HCT116 (cell line): ENCODE measurements around the gene ANKRD44. TPM values are rescaled to one million over a fixed set of nuclear protein-coding genes. Genes with fewer than 3 reads are reported as not detected.

Source experiments
- ATAC-seq: fragments of 200-7000 bp; cut with Tn5 transposase; 2 replicates; pipeline ENCODE4 v1.9.1; 2020; ENCODE audit warnings: mild to moderate bottlenecking, moderate library complexity
- BruUV-seq: library from RNA; stranded (reverse); fragments of 400-500 nt; replicated peaks from 2 replicates; lab custom pipeline; 2021; lab: Mats Ljungman, UMichigan
- CTCF ChIA-PET: fragments of 300-600 bp; sonication (Branson Sonifier 250); formaldehyde crosslinking; loops from one replicate; lab custom pipeline; 2021; ENCODE audit warnings: antibody characterized with exemption; lab: Charles Lee
- POLR2A ChIA-PET: fragments of 300-600, 350-600 bp; sonication (Branson Sonifier 250); formaldehyde crosslinking; loops from one replicate; lab custom pipeline; 2021; ENCODE audit warnings: antibody characterized with exemption; lab: Charles Lee
- RAD21 ChIA-PET, 2 experiments: fragments of 300-600 bp; sonication (Branson Sonifier 250); formaldehyde crosslinking; loops; one replicate each; lab custom pipeline; 2023; ENCODE audit warnings: low total read pairs in 2 of 2; ENCODE audit not compliant: uncharacterized antibody in 2 of 2, unreplicated experiment in 2 of 2, low non-redundant PET in 1 of 2; lab: Charles Lee
- DNase-seq: peaks from one replicate; pipeline ENCODE4 v3.0.0-alpha.2; 2010; ENCODE audit warnings: low read depth, low spot score
- H2AFZ ChIP-seq: fragments of 200-600 bp; shearing (Covaris generic), sonication (generic); 2 replicates; pipeline ENCODE4 v1.6.1; 2017; ENCODE audit warnings: low read depth, mixed run types, mixed read lengths, antibody characterized with exemption, low read length; ENCODE audit not compliant: poor library complexity, severe bottlenecking
- H3K27ac ChIP-seq: 2 replicates; pipeline ENCODE4 v1.5.1; 2012; ENCODE audit warnings: low read depth, low read length
- H3K27me3 ChIP-seq: fragments of 200-600 bp; sonication (generic); 2 replicates; pipeline ENCODE4 v1.6.1; 2016; ENCODE audit warnings: mixed run types, low read length, mixed read lengths; ENCODE audit not compliant: insufficient read depth
- H3K36me3 ChIP-seq, 2 experiments: fragments of 200-500 bp in 1 of 2; fragments of 200-600 bp in 1 of 2; sonication (Bioruptor generic) in 1 of 2; sonication (generic) in 1 of 2; 2 replicates each; pipeline versions ENCODE4 v1.5.1 to v1.6.1; 2014 to 2016; ENCODE audit warnings: low read length in 2 of 2, inconsistent platforms in 1 of 2, mixed read lengths in 1 of 2, mixed run types in 1 of 2; ENCODE audit not compliant: insufficient read depth in 2 of 2, control insufficient read depth in 1 of 2
- H3K4me1 ChIP-seq, 2 experiments: fragments of 200-600 bp in 1 of 2; sonication (generic) in 1 of 2; 2 replicates each; pipeline versions ENCODE4 v1.5.1 to v1.6.1; 2012 to 2017; ENCODE audit warnings: low read length in 2 of 2, inconsistent platforms in 1 of 2, mild to moderate bottlenecking in 1 of 2, mixed read lengths in 1 of 2, mixed run types in 1 of 2, moderate library complexity in 1 of 2; ENCODE audit not compliant: insufficient read depth in 2 of 2, control insufficient read depth in 1 of 2
- H3K4me2 ChIP-seq: fragments of 200-600 bp; sonication (generic); 2 replicates; pipeline ENCODE4 v1.6.1; 2017; ENCODE audit warnings: mixed run types, low read length, mixed read lengths
- H3K4me3 ChIP-seq, 2 experiments: fragments of 200-600 bp in 1 of 2; sonication (generic) in 1 of 2; replicated peaks in 1 of 2; 2 replicates each; pipeline ENCODE4 v1.5.1; 2011 to 2016; ENCODE audit warnings: low read length in 2 of 2, control low read depth in 1 of 2, low read depth in 1 of 2, mild to moderate bottlenecking in 1 of 2, mixed read lengths in 1 of 2, mixed run types in 1 of 2
- H3K79me2 ChIP-seq: fragments of 200-600 bp; sonication (generic); 2 replicates; pipeline ENCODE4 v1.6.1; 2017; ENCODE audit warnings: mild to moderate bottlenecking, mixed run types, low read length, moderate library complexity, mixed read lengths; ENCODE audit not compliant: insufficient read depth
- H3K9ac ChIP-seq: fragments of 200-600 bp; sonication (generic); 2 replicates; pipeline ENCODE4 v1.6.1; 2016; ENCODE audit warnings: low read length, mixed read lengths
- H3K9me2 ChIP-seq: fragments of 200-600 bp; sonication (generic), shearing (Covaris generic); 2 replicates; pipeline ENCODE4 v1.6.1; 2017; ENCODE audit warnings: mixed run types, mild to moderate bottlenecking, moderate library complexity; ENCODE audit not compliant: insufficient read depth
- H3K9me3 ChIP-seq, 2 experiments: fragments of 200-500 bp in 1 of 2; fragments of 200-600 bp in 1 of 2; sonication (Bioruptor generic) in 1 of 2; sonication (generic) in 1 of 2; 2 replicates each; pipeline ENCODE4 v1.6.1; 2014 to 2017; ENCODE audit warnings: low read length in 2 of 2, mixed read lengths in 2 of 2, inconsistent platforms in 1 of 2, low read depth in 1 of 2, mild to moderate bottlenecking in 1 of 2, mixed run types in 1 of 2, moderate library complexity in 1 of 2; ENCODE audit not compliant: control insufficient read depth in 1 of 2, insufficient read depth in 1 of 2
- H4K20me1 ChIP-seq: fragments of 200-600 bp; sonication (generic), shearing (Covaris generic); 2 replicates; pipeline ENCODE4 v1.6.1; 2017; ENCODE audit warnings: mixed run types, mild to moderate bottlenecking, moderate library complexity; ENCODE audit not compliant: insufficient read depth
- CBX3 ChIP-seq: IDR thresholded peaks from 2 replicates; pipeline ENCODE4 v1.6.1; 2012; ENCODE audit warnings: low read depth
- EGR1 ChIP-seq: IDR thresholded peaks from 2 replicates; pipeline ENCODE4 v1.6.1; 2012; ENCODE audit warnings: low read depth
- JUND ChIP-seq: IDR thresholded peaks from 2 replicates; pipeline ENCODE4 v1.6.1; 2012
- RAD21 ChIP-seq: IDR thresholded peaks from 2 replicates; pipeline ENCODE4 v1.6.1; 2012; ENCODE audit warnings: low read depth, mild to moderate bottlenecking
- REST ChIP-seq: IDR thresholded peaks from 2 replicates; pipeline ENCODE4 v1.6.1; 2012; ENCODE audit warnings: low read depth
- SRF ChIP-seq: IDR thresholded peaks from 2 replicates; pipeline ENCODE4 v1.6.1; 2012; ENCODE audit warnings: low read depth
- intact Hi-C: fragments of 100-400 bp; cut with micrococcal nuclease; formaldehyde crosslinking; loops from 2 replicates; pipeline ENCODE4 v1.10.0; 2022
- total RNA-seq: library from RNA; stranded (reverse); gene quantifications from one replicate; pipeline ENCODE4 v1.2.1, GENCODE V29; 2021; ENCODE audit not compliant: unreplicated experiment

The ANKRD44 gene
- total RNA-seq, 1 experiment from 2014 or later = 2.7 TPM

- ChIA-PET RAD21 (no interaction called here), POLR2A (no interaction called here), CTCF (no interaction called here)
- Histone ChIP-seq H3K9me2 (no peaks in the 10 kb centered on the region), H3K79me2 (no peaks in the 10 kb centered on the region), H3K9ac (no peak overlapping the region), H3K9me3 (no peaks in the 10 kb centered on the region), H3K36me3 (no peaks in the 10 kb centered on the region), H4K20me1 (no peaks in the 10 kb centered on the region), H3K27me3 (no peaks in the 10 kb centered on the region), H3K4me2 (no peak overlapping the region), H3K27ac (no peak overlapping the region), H2AFZ (no peak overlapping the region), H3K4me1 (no peaks in the 10 kb centered on the region), H3K4me3 (no peak overlapping the region)
- DNase-seq (no peak), ATAC-seq (no peak)
- intact Hi-C loops = no loop called here
- TF ChIP-seq SRF = no peak
- TF ChIP-seq CBX3 = no peak
- no TSS peak for BruUV-seq
These were observed 22.1 kb upstream of the ANKRD44 start for GRCh38 chr2:197332641-197333040.

- TF ChIP-seq RAD21 (no peak), JUND (no peak), REST (no peak), EGR1 (no peak)
- ChIA-PET POLR2A (no interaction called here), CTCF (no interaction called here), RAD21 (no interaction called here)
- no peaks in the 10 kb centered on the region for H3K79me2 ChIP-seq
- H3K9ac ChIP-seq = no peak overlapping the region
- no peaks in the 10 kb centered on the region for H3K27me3 ChIP-seq
- H3K27ac ChIP-seq = no peak overlapping the region
- no peaks in the 10 kb centered on the region for H3K36me3 ChIP-seq
- H3K4me1 ChIP-seq = no peaks in the 10 kb centered on the region
- ATAC-seq (no peak), DNase-seq (no peak)
- no TSS peak for BruUV-seq
- H3K9me2 ChIP-seq = no peaks in the 10 kb centered on the region
- no peaks in the 10 kb centered on the region for H4K20me1 ChIP-seq
- H2AFZ ChIP-seq = no peak overlapping the region
- no peak overlapping the region for H3K4me3 ChIP-seq
- intact Hi-C loops = no loop called here
- H3K9me3 ChIP-seq = no peaks in the 10 kb centered on the region
- no peak overlapping the region for H3K4me2 ChIP-seq
These were observed 17.9 kb upstream of the ANKRD44 start for GRCh38 chr2:197328461-197328860.
